ENCODE data around the gene LRRC3C.
A peak's percentile ranks its signal among the peaks of the same experiment; 100 is the strongest.

LRRC3C gene

DNA sequence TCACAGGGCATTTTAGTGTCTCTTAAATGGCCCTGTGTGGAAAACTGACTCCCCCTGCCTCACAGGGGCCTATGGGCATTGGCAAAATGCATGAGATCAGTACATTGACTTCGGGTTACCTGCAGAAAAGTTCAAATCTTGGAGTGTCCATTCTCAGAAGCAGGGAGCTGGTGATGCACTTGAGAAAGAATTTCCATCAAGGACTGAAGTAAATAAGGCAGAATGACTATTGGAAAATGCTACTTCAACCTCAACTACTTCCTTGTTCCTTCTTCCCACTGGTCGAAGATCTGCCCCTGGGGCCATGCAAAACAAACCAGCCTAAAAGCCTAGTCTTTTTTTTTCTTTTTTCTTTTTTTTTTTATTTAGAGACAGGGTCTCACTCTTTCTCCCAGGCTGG, 21.5 kb downstream of the LRRC3C start:
- DNase-seq (ENCODE audit: low read depth): no peak

GRCh38 chr17:39950871-39951348, 23.4 kb downstream of the LRRC3C start:
- DNase-seq (ENCODE audit: low read depth): no peak

GRCh38 chr17:39951924-39952679, 24.6 kb downstream of the LRRC3C start:
- no peak for DNase-seq (ENCODE audit: low read depth)

- DNase-seq (ENCODE audit: low read depth): peak; percentile 99
Measured at GRCh38 chr17:39952680-39953470, 25.3 kb downstream of the LRRC3C start.

DNA sequence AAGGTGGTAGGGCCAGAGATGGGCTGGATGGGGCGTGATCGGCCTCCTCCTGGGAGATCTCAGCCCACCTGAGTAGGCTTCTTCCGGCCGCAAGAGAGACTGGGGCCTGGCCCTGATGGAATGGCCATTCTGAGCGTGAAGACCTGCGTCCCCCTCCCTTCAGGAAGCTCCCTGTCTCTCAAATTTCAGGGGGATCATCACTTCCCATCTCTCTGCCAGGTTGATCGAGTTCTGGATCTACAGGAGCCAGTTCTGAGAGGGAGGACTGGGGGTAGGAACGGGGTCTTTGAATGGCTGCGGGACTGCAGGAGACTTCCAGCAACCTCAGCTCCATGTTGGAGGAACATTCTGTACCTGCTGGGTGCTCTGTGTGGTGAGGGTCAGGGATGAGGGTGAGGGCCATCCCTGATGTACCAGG, 25.9 kb downstream of the LRRC3C start:
- no peak for DNase-seq (ENCODE audit: low read depth)

- no peak for DNase-seq (ENCODE audit: low read depth)
Measured at GRCh38 chr17:39954876-39955275, 27.3 kb downstream of the LRRC3C start.

DNA sequence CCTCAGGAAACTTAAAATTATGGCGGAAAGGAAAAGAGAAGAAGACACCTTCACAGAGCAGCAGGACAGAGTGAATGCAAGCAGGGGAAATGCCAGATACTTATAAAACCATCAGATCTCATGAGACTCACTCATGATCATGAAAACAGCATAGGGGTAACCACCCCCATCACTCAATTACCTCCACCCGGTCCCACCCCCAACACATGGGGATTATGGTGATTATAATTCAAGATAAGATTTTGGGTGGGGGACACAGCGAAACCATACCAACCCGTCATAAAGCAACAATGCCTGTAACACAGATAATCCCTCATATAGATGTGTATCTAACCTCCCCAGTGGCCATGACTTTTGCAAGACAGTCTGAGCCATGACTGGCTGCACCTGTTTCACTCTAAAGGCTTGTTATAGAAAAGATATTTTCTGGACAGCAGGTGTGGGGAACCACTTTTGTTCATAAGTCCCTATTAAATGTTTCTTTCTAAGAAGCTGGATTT, 28.2 kb downstream of the LRRC3C start:
- no peak for DNase-seq (ENCODE audit: low read depth)

DNA sequence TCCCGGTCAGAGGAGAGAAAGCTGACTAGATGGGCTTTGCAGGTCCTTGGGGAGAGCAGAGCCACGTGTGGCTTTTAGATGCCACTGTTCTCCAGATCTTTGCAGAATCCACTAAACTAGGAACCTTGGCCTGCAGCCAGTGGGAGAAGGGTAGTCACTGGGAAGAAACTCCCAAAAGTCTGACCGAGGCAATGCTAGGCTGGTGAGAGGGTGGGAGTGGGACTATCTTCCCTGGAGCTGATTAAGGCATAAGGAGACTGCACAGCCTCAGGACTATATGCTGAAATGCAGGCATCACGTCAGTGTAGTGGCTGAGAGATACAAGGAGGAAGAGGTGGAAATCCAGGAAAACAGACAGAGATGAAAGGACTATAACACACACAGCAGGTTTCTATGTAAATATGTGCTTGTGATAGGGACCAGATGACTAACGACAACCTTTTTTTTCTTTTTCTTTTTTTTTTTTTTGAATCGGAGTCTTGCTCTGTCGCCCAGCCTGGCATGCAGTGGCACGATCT, 33.1 kb downstream of the LRRC3C start:
- DNase-seq (ENCODE audit: low read depth): no peak

DNA sequence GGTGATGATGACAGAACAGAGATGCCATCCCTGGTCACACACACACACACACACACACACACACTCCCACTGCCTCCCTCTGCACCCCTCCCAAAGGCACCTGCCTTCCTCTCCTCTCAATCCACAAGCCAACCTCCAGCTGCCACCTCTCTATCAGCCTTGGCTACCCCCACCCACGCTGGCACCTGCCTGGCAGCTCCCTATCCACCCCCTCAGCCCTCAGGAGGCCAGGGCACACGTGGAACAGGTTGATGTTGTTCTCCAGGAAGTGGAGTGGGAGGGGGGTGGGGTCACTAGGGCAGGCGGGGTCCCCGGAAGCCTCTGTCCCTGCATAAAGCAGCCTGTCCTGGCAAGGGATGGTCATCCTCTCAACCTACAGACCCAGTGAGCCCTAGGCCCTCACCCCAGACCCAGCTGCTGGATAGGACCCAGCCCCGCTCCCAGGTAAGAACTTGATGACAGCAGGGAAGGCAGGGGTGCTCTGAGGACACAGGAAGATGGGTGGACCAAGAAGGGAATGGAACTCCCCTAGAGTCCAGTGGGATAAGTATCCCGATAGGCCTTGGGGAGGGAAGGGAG, 35.2 kb downstream of the LRRC3C start, which contains the start of gene GSDMA:
Gene GSDMA, plus strand, starts transcription at position 363 of the 579 bp plus-strand sequence. CDS start 2,684 bp downstream, outside the sequence.
- DNase-seq (ENCODE audit: low read depth): no peak

DNA sequence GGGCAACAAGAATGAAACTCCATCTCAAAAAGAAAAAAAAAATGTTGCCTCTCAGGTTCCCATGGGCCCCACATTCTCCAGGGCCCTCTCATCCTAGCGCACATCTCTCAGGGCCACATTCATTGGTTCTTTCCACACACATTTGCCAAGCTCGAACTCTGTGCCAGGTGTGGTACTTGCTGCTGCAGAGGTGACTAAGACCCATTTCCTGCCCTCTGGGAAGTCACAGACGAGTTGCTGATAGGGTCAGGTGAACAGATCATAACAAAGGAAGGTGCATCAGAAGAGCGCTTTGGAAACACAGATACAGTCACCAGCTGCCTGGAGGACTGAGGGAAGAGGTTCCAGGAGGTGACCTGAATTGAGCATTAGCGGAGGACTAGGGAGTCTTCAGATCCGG, 36.3 kb downstream of the LRRC3C start:
- no peak for DNase-seq (ENCODE audit: low read depth)

DNA sequence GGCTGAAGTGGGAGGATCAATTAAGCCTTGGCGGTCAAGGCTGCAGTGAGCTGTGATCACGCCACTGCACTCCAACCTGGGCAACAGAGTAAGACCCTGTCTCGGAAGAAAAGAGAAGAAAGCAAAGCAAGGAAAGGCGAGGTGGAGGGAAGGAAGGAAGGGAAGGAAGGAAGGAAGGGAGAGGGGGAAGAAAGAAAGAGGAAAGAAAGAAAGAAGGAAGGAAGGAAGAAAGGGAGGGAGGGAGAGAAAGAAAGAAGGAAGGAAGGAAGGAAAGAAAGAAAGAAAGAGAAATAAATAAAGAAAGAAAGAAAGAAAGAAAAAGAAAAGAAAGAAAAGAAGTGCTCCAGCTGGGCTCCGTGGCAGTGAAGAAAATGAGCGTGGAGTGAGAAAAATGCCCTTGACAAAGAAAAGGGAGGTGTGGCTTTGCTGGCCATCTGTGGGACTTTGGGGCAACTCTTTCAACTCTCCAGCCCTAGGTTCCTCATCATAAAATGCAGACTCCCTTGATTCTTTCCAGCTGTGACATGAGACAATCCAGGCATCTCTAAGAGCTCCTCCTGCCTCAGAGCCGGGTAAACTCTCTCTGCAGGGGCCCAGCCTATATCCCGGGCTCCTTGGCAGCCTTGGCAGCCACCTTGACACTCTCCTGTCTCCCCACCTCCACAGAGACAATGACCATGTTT, 37.6 kb downstream of the LRRC3C start:
- no peak for DNase-seq (ENCODE audit: low read depth)

DNA sequence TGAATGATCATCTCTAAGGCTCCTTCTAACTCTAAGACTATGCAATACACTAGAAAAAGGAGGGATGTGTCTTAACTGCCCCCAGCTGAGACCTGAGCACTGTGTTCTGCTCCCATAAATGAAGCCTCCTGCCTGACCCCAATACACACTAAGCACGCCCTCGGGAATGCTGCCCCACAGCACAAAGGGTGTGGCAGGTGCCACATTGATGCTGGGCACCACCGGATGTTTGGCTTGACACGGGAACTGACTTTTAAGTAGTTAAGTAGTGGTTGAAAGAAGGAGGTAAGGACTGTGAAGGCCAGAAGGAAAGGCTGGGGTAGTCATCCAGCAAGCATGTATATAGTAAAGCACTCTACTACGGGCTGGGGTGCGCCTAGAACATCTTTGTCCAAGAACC, 39.2 kb downstream of the LRRC3C start:
- DNase-seq (ENCODE audit: low read depth): no peak

DNA sequence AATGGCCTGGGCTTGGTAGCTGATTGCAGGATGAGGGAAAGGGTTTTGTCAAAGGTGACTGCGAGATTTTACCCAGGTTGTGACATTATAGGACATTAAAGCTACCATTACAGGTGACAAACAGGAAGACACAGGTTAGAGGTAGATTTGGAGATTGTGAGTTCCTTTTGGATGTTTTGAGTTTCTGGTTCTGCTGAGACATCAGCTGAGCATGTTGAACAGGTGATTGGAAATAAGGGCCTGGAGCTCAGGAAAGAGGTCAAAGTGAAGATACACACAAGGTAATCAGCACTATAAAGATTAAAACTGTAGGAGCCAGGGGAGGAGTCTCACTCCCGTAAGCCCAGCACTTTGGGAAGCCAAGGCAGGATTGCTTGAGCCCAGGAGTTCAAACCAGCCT, 41.2 kb downstream of the LRRC3C start:
- DNase-seq (ENCODE audit: low read depth): no peak

DNA sequence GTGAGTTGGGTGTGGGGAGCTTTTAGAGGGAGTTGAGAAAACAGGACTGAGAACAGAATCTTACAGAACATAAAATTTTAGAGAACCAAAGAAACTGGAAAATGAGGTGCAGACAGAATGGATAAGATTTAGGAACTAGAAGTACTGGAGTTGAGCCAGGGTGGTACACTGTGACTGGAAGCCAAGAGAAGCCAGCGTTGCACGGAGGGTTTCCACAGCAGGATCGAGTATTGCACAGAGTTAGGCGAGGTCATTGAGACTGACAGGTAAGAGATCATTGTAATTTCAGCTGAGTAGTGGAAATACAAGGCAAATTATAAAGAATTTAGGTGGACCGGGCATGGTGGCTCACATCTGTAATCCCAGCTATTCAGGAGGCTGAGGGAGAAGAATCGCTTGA, 41.8 kb downstream of the LRRC3C start:
- no peak for DNase-seq (ENCODE audit: low read depth)

- DNase-seq (ENCODE audit: low read depth): peak; percentile 71
Measured at GRCh38 chr17:39970157-39970692, 42.7 kb downstream of the LRRC3C start.

GRCh38 chr17:39971076-39971603, 43.6 kb downstream of the LRRC3C start:
- no peak for DNase-seq (ENCODE audit: low read depth)

GRCh38 chr17:39972271-39972670, 44.7 kb downstream of the LRRC3C start:
- no peak for DNase-seq (ENCODE audit: low read depth)

GRCh38 chr17:39973496-39973895, 46.0 kb downstream of the LRRC3C start:
- DNase-seq (ENCODE audit: low read depth): no peak

DNA sequence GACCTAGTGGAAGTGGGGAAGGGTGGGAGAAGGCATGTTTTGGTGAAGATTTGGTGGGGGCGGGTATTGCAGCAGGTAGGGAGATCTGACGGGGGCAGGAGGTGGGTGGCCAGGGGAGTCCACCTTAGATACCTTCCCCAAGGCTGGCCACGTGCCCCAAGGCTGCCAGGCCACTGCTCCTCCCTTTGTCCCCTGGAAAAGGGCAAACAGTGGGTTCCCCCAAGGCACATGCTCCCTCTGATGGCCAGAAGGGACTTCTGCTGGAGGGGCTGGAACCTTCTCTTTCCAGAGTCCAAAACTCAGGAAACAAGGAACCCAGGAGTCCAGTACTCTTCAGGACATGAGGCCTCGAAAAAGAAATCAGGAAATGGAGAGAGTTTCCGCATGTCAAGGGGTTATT, 46.9 kb downstream of the LRRC3C start:
- no peak for DNase-seq (ENCODE audit: low read depth)

DNA sequence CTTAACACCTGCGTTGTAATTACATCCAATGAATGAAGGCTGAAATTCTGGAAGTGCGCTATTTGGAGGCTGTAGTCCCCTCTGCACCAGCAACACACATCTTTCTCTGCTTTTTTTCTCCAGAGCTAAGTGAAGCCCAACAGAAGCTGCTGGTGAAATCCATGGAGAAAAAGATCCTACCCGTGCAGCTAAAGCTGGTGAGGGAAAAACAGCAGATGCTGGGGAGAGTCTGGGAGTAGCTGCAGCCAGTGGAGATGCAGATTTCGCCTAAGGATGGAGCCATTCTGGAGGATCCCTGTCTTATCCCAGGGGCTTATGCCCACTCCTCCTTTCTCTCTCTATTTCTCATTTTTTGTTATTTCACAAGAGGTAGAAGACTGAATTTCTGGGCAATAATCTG, 48.3 kb downstream of the LRRC3C start:
- DNase-seq (ENCODE audit: low read depth): no peak

GRCh38 chr17:39979016-39979670, 51.6 kb downstream of the LRRC3C start:
- DNase-seq (ENCODE audit: low read depth): no peak

Data from CMK (cell line).